GM12878 (cell line): Measurements from ENCODE around the gene PRSS8. TPM values are rescaled to one million over a fixed set of nuclear protein-coding genes. Genes with fewer than 3 reads are reported as not detected.

Source experiments
- ATAC-seq: fragments of 200-7000 bp; cut with Tn5 transposase; 3 replicates; pipeline ENCODE4 v1.9.1; 2020; ENCODE audit warnings: mild to moderate bottlenecking, moderate library complexity
- BruUV-seq: library from RNA; stranded (reverse); fragments of 400-500 nt; replicated peaks from 2 replicates; lab custom pipeline; 2021; lab: Mats Ljungman, UMichigan
- CTCF ChIA-PET: fragments of 300-600 bp; sonication (Branson Sonifier 250); formaldehyde crosslinking; extraction: SDS; loops from one replicate; lab custom pipeline; 2021; ENCODE audit warnings: inconsistent platforms; lab: Yijun Ruan, JAX
- POLR2A ChIA-PET: fragments of 350-600 bp; formaldehyde crosslinking; extraction: SDS; loops from one replicate; lab custom pipeline; 2021; ENCODE audit warnings: inconsistent platforms; lab: Charles Lee
- RAD21 ChIA-PET: fragments of 300-600 bp; sonication (Branson Sonifier 250); formaldehyde crosslinking; loops from one replicate; lab custom pipeline; 2023; ENCODE audit warnings: antibody characterized with exemption; ENCODE audit not compliant: unreplicated experiment; lab: Charles Lee
- SMC1A ChIA-PET: fragments of 300-600 bp; sonication (Branson Sonifier 250); formaldehyde crosslinking; loops from one replicate; lab custom pipeline; 2023; ENCODE audit not compliant: unreplicated experiment, uncharacterized antibody; lab: Charles Lee
- DNase-seq: peaks from one replicate; pipeline ENCODE4 v3.0.0-alpha.2; 2011; ENCODE audit warnings: low read depth, low spot score
- FAIRE-seq: peaks from 3 replicates; lab custom pipeline; 2011; peaks lifted over from hg19 to GRCh38; lab: Jason Lieb, UNC
- H2AFZ ChIP-seq: 2 replicates; pipeline ENCODE4 v1.6.0; 2011; ENCODE audit warnings: low read depth, low read length, control low read depth; ENCODE audit not compliant: control insufficient read depth
- H3K27ac ChIP-seq: 2 replicates; pipeline ENCODE4 v1.5.1; 2011; ENCODE audit warnings: control low read depth; ENCODE audit not compliant: control insufficient read depth, insufficient read depth
- H3K27me3 ChIP-seq, 2 experiments: replicated peaks in 1 of 2; 2 replicates each; pipeline versions ENCODE4 v1.6.0 to v1.6.1; 2011; ENCODE audit warnings: low read length in 1 of 2; ENCODE audit not compliant: control insufficient read depth in 2 of 2, insufficient read depth in 2 of 2
- H3K36me3 ChIP-seq, 2 experiments: 2 replicates each; pipeline ENCODE4 v1.5.1; 2011; ENCODE audit warnings: low read length in 1 of 2; ENCODE audit not compliant: control insufficient read depth in 2 of 2, insufficient read depth in 2 of 2
- H3K4me1 ChIP-seq: 2 replicates; pipeline ENCODE4 v1.6.1; 2011; ENCODE audit warnings: mild to moderate bottlenecking, low read length, moderate library complexity, mixed read lengths; ENCODE audit not compliant: control insufficient read depth, insufficient read depth
- H3K4me2 ChIP-seq: 2 replicates; pipeline ENCODE4 v1.6.0; 2011; ENCODE audit warnings: control low read depth; ENCODE audit not compliant: control insufficient read depth, insufficient read depth
- H3K4me3 ChIP-seq: fragments of 200-600 bp; sonication (generic); 2 replicates; pipeline ENCODE4 v1.5.1; 2016
- H3K79me2 ChIP-seq: 2 replicates; pipeline ENCODE4 v1.6.0; 2011; ENCODE audit warnings: low read length; ENCODE audit not compliant: control insufficient read depth, insufficient read depth
- H3K9ac ChIP-seq: 2 replicates; pipeline ENCODE4 v1.8.0; 2011; ENCODE audit warnings: low read length, control low read depth, mixed read lengths; ENCODE audit not compliant: control insufficient read depth, insufficient read depth
- H3K9me3 ChIP-seq: replicated peaks from 3 replicates; pipeline ENCODE4 v1.5.1; 2011; ENCODE audit warnings: mild to moderate bottlenecking, low read length; ENCODE audit not compliant: control insufficient read depth, insufficient read depth
- H4K20me1 ChIP-seq: 2 replicates; pipeline ENCODE4 v1.6.0; 2011; ENCODE audit not compliant: control insufficient read depth, insufficient read depth
- BHLHE40 ChIP-seq, 2 experiments: fragments of 450-650 bp in 1 of 2; IDR thresholded peaks; 2 replicates each; pipeline ENCODE4 v1.6.1; 2011 to 2017; ENCODE audit warnings: low read depth in 2 of 2, borderline replicate concordance in 1 of 2, improper control_type of control experiment in 1 of 2, low read length in 1 of 2, mild to moderate bottlenecking in 1 of 2
- CREB1 ChIP-seq: IDR thresholded peaks from 2 replicates; pipeline ENCODE4 v1.6.1; 2012; ENCODE audit warnings: low read depth, mild to moderate bottlenecking, inconsistent platforms
- ETV6 ChIP-seq, 2 experiments: fragments of 450-650 bp in 1 of 2; IDR thresholded peaks in 1 of 2; conservative IDR thresholded peaks in 1 of 2; 2 replicates each; pipeline ENCODE4 v1.6.1; 2014; ENCODE audit warnings: antibody characterized with exemption in 1 of 2, borderline replicate concordance in 1 of 2, low read depth in 1 of 2, mild to moderate bottlenecking in 1 of 2, moderate library complexity in 1 of 2
- FOXM1 ChIP-seq: IDR thresholded peaks from 2 replicates; pipeline ENCODE4 v1.6.1; 2012; ENCODE audit warnings: low read depth, mild to moderate bottlenecking, inconsistent platforms, low read length, moderate library complexity
- HDGF ChIP-seq: fragments of 450-650 bp; IDR thresholded peaks from 2 replicates; pipeline ENCODE4 v1.6.1; 2016; ENCODE audit warnings: antibody characterized with exemption
- NBN ChIP-seq: fragments of 450-650 bp; IDR thresholded peaks from 2 replicates; pipeline ENCODE4 v1.6.1; 2016
- PML ChIP-seq: IDR thresholded peaks from 2 replicates; pipeline ENCODE4 v1.6.1; 2012; ENCODE audit warnings: low read length, inconsistent platforms
- POLR2A ChIP-seq: IDR thresholded peaks from 2 replicates; pipeline ENCODE4 v1.6.1; 2011; ENCODE audit warnings: low read depth, mild to moderate bottlenecking, low read length
- POLR2AphosphoS5 ChIP-seq: IDR thresholded peaks from 2 replicates; pipeline ENCODE4 v1.6.1; 2011; ENCODE audit warnings: mild to moderate bottlenecking, low read length, inconsistent platforms
- RAD51 ChIP-seq: fragments of 450-650 bp; IDR thresholded peaks from 2 replicates; pipeline ENCODE4 v1.6.1; 2016; ENCODE audit warnings: moderate library complexity, mild to moderate bottlenecking, inconsistent platforms
- RB1 ChIP-seq: fragments of 450-650 bp; formaldehyde crosslinking; IDR thresholded peaks from 2 replicates; pipeline ENCODE4 v1.6.1; 2017; ENCODE audit warnings: mild to moderate bottlenecking, borderline replicate concordance
- SMARCA5 ChIP-seq: fragments of 450-650 bp; IDR thresholded peaks from 2 replicates; pipeline ENCODE4 v1.6.1; 2017; ENCODE audit warnings: mild to moderate bottlenecking
- TCF3 ChIP-seq: IDR thresholded peaks from 2 replicates; pipeline ENCODE4 v1.6.1; 2012; ENCODE audit warnings: low read depth, mild to moderate bottlenecking, low read length, borderline replicate concordance; ENCODE audit not compliant: insufficient read depth
- ZNF207 ChIP-seq: fragments of 450-650 bp; IDR thresholded peaks from 2 replicates; pipeline ENCODE4 v1.6.1; 2014; ENCODE audit warnings: antibody characterized with exemption, mild to moderate bottlenecking, borderline replicate concordance
- WGBS: methylation state at CpG from one replicate; pipeline ENCODE4 v1.1.6; 2016; ENCODE audit warnings: low lambda C conversion rate; ENCODE audit not compliant: insufficient replicate concordance, insufficient coverage; ENCODE audit errors: missing lambda C conversion rate; 5-methylcytosine and 5-hydroxymethylcytosine counted together
- in situ Hi-C: fragments of 300-500 bp; cut with MboI; formaldehyde crosslinking; loops from 9 replicates; pipeline ENCODE4 v1.14.3; 2018; ENCODE audit warnings: mixed read lengths
- intact Hi-C: fragments of 100-400 bp; cut with micrococcal nuclease; formaldehyde crosslinking; loops from one replicate; pipeline ENCODE4 v1.14.2; 2022; ENCODE audit not compliant: unreplicated experiment
- polyA plus RNA-seq, 11 experiments: library from polyadenylated mRNA; depleted of rRNA in 4 of 11; unstranded in 6 of 11; stranded (reverse) in 5 of 11; fragments of >200 nt; fragmentation: Nextera tagmentation in 4 of 11; fragmentation: Illumina TruSeq in 1 of 11; extraction: Ambion mirVana in 4 of 11; extraction: Trizol in 1 of 11; gene quantifications; 1 replicate in 1 of 11; 2 replicates in 10 of 11; pipeline versions ENCODE4 v1.2.1 to v1.2.3, GENCODE V29; 2011 to 2016; ENCODE audit warnings: inconsistent platforms in 2 of 11, missing spikeins in 2 of 11, low read depth in 1 of 11
- total RNA-seq, 4 experiments: library from RNA; depleted of rRNA in 3 of 4; stranded (reverse); fragments of >200 nt in 3 of 4; fragmentation: Illumina TruSeq in 1 of 4; extraction: Trizol in 1 of 4; gene quantifications; 2 replicates each; pipeline versions ENCODE4 v1.2.1 to v1.2.3, GENCODE V29; 2013 to 2021

PRSS8 gene
- total and polyA plus RNA-seq, 10 of the 15 experiments (the other 5 are each of a cell fraction or from before 2014, with no cell fraction given) = 0.33 to 0.58 TPM; not detected in 8

DNA sequence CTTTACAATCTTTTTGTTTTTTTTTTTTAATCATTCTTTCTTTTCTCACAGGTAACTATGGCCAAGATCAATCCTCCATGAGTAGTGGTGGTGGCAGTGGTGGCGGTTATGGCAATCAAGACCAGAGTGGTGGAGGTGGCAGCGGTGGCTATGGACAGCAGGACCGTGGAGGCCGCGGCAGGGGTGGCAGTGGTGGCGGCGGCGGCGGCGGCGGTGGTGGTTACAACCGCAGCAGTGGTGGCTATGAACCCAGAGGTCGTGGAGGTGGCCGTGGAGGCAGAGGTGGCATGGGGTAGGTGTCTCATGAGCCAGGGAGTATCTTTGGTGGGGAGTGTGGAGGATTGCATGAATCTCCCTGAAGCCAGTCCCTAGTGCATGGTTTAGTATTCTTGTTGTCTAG lies 49.4 kb upstream of the PRSS8 start:
- Histone ChIP-seq H3K79me2 (peaks cover 85% of the 10 kb centered on the region), H3K4me1 (no peaks in the 10 kb centered on the region; the same call in 1 of the 2 replicates), H3K9ac (no peak overlapping the region), H2AFZ (no peak overlapping the region), H3K27me3 (no peaks in the 10 kb centered on the region), H3K4me2 (no peak overlapping the region), H3K27ac (no peak overlapping the region), H3K4me3 (no peak overlapping the region), H3K36me3 (peaks cover 31 to 56% of the 10 kb centered on the region in 2 experiments), H4K20me1 (peaks cover 26% of the 10 kb centered on the region), H3K9me3 (no peaks in the 10 kb centered on the region)
- BruUV-seq = no TSS peak
- intact Hi-C loops (loop anchor here (5.0 to 10.0 kb wide), 2 partner anchors 188 to 690 kb away; partner anchors contain the start of gene ZNF267), in situ Hi-C loops (no loop called here)
- no peak for DNase-seq
- RAD21 ChIA-PET = interaction anchor here (2.1 kb wide), 1 partner anchor 17 kb away, joined by 8 read pairs; the partner anchor contains the start of gene PYCARD
- ATAC-seq = no peak
- SMC1A ChIA-PET = interaction anchor here (0.8 to 1.2 kb wide), 2 partner anchors 39 to 274 kb away, joined by 3 read pairs; partner anchors contain the start of gene ARMC5
- no peak for FAIRE-seq
- CTCF ChIA-PET = interaction anchor here (0.7 to 1.1 kb wide), 5 partner anchors 41 to 180 kb away, joined by 3 to 4 read pairs (median 3); no protein-coding TSS in a partner anchor
- no peak for TF ChIP-seq CREB1
- TF ChIP-seq POLR2A = peak; percentile 49
- WGBS = 97% methylated on average over 14 of the region's 14 CpGs
- POLR2A ChIA-PET = interaction anchor here (0.6 to 1.8 kb wide), 5 partner anchors 8 to 24 kb away, joined by 3 to 12 read pairs (median 5); partner anchors contain the start of gene PYCARD

DNA sequence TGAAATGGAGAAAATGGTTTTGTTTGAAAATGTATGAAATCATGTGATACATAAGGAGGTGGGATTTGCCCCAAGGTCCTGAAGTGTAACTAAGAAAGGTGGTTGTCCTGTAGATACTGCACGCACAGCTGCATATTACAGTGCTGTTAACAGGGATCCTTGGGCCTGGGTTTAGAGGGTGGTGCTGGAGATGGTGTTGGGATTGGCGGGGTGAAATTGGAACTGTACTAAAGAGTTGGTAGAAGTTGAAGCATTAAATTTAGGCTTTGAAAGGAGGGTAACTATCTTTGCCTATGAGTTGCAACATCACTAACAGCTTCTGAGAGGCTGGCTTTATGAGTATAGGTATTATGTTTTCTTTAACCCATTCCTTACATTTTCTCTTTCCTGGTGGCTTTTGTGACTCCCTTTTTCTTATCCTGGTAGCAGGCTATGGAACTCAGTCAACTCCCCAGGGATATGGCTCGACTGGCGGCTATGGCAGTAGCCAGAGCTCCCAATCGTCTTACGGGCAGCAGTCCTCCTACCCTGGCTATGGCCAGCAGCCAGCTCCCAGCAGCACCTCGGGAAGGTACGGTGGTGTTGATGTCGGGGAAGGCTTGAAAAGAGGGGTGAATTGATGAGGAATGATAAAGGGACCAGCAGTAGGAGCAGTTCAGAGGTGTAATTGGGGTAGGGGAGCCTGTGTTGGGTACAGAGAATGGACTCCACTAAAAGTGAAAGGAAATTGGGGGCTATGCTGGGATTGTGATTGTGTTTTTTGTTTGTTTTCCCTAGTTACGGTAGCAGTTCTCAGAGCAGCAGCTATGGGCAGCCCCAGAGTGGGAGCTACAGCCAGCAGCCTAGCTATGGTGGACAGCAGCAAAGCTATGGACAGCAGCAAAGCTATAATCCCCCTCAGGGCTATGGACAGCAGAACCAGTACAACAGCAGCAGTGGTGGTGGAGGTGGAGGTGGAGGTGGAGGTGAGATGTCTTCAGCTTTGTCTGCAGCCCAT lies 48.2 kb upstream of the PRSS8 start:
- Histone ChIP-seq H3K4me3 (peak overlapping the region; percentile 87), H3K4me1 (peaks cover 7% of the 10 kb centered on the region), H4K20me1 (peaks cover 26% of the 10 kb centered on the region), H3K4me2 (peak overlapping the region; percentile 87), H3K9me3 (no peaks in the 10 kb centered on the region), H3K27me3 (no peaks in the 10 kb centered on the region), H3K79me2 (peaks cover 83% of the 10 kb centered on the region), H3K36me3 (peaks cover 25 to 47% of the 10 kb centered on the region in 2 experiments), H3K9ac (peak overlapping the region; percentile 91; the same call in 1 of the 2 replicates), H2AFZ (no peak overlapping the region), H3K27ac (no peak overlapping the region)
- WGBS = 79% methylated on average over 10 of the region's 10 CpGs
- RAD21 ChIA-PET = interaction anchor here (1.3 to 2.1 kb wide), 3 partner anchors 19 to 66 kb away, joined by 3 to 8 read pairs (median 4); partner anchors contain the start of genes KAT8 and PYCARD
- ATAC-seq = no peak
- SMC1A ChIA-PET = interaction anchor here (1.0 to 1.8 kb wide), 4 partner anchors 38 to 202 kb away, joined by 3 to 4 read pairs (median 3); no protein-coding TSS in a partner anchor
- BruUV-seq = TSS peak; percentile 48
- POLR2A ChIA-PET = interaction anchor here (0.5 to 2.2 kb wide), 10 partner anchors 9 to 83 kb away, joined by 3 to 12 read pairs (median 3); partner anchors contain the start of genes PYCARD and TRIM72
- intact Hi-C loops = loop anchor here (5.0 to 10.0 kb wide), 2 partner anchors 186 to 691 kb away; partner anchors contain the start of gene ZNF267
- in situ Hi-C loops = no loop called here
- FAIRE-seq = no peak
- CTCF ChIA-PET = interaction anchor here (0.7 to 2.2 kb wide), 6 partner anchors 42 to 260 kb away, joined by 3 to 4 read pairs (median 3); no protein-coding TSS in a partner anchor
- no peak for DNase-seq
- TF ChIP-seq POLR2AphosphoS5 (peak; percentile 73), HDGF (peak; percentile 35; the same call in 1 of the 2 replicates), SMARCA5 (no peak), PML (no peak), RB1 (no peak), TCF3 (no peak), ETV6 (conservative IDR thresholded peaks at IDR 0.05 in 1 of 2, IDR thresholded peaks at IDR 0.05 in 1 of 2; ENCODE audit: borderline replicate concordance in 1 of 2, low read depth in 1 of 2) (no peak), ZNF207 (no peak), NBN (no peak), BHLHE40 (IDR thresholded peaks at IDR 0.05; ENCODE audit: borderline replicate concordance in 1 of 2, low read depth in 2 of 2, low read length in 1 of 2) (no peak), RAD51 (no peak), FOXM1 (0 out of 2 replicates have a peak, but pooled peaks have one; percentile 22)
